Upper lobe of left lung (tissue), 6 donors: ENCODE data around the gene DHX9. TPM values are rescaled to one million over a fixed set of nuclear protein-coding genes. Genes with fewer than 3 reads are reported as not detected.

Experiments used
- ATAC-seq, 2 donors: fragments of 200-7000 bp; cut with Tn5 transposase; one replicate each; pipeline ENCODE4 v1.9.1; 2022; ENCODE audit warnings: mild to moderate bottlenecking in 2 of 2, moderate library complexity in 2 of 2; ENCODE audit not compliant: low FRiP score in 2 of 2
- DNase-seq, 2 donors: peaks; one replicate each; pipeline ENCODE4 v3.0.0-alpha.2; 2019 to 2020
- H3K27ac ChIP-seq, 4 donors: fragments of 200-600 bp; sonication (generic); one replicate each; pipeline ENCODE4 v1.5.1; 2016 to 2019
- H3K27me3 ChIP-seq, 4 donors: fragments of 200-600 bp; sonication (generic); one replicate each; pipeline ENCODE4 v1.5.1; 2017 to 2019
- H3K36me3 ChIP-seq, 4 donors: fragments of 200-600 bp; sonication (generic); one replicate each; pipeline ENCODE4 v1.5.1; 2016 to 2019
- H3K4me1 ChIP-seq, 4 donors: fragments of 200-600 bp; sonication (generic); one replicate each; pipeline ENCODE4 v1.5.1; 2018 to 2019
- H3K4me3 ChIP-seq, 4 donors: fragments of 200-600 bp; sonication (generic); one replicate each; pipeline ENCODE4 v1.5.1; 2017 to 2019; ENCODE audit warnings: mild to moderate bottlenecking in 2 of 4, moderate library complexity in 1 of 4
- H3K9me3 ChIP-seq, 4 donors: fragments of 200-600 bp; sonication (generic); one replicate each; pipeline ENCODE4 v1.5.1; 2018 to 2019
- CTCF ChIP-seq, 6 experiments: fragments of 450-650 bp in 4 of 6; fragments of 200-600 bp in 2 of 6; sonication (generic) in 2 of 6; IDR thresholded peaks; one replicate each; pipeline ENCODE4 v1.5.1; 2016 to 2019; ENCODE audit warnings: antibody characterized with exemption in 6 of 6
- EP300 ChIP-seq, 4 donors: sonication (generic); formaldehyde crosslinking; IDR thresholded peaks; one replicate each; pipeline ENCODE4 v1.5.1; 2017; ENCODE audit warnings: antibody characterized with exemption in 4 of 4, control low read depth in 2 of 4
- POLR2A ChIP-seq, 4 donors: fragments of 450-650 bp; IDR thresholded peaks; one replicate each; pipeline ENCODE4 v1.5.1; 2016 to 2017; ENCODE audit warnings: antibody characterized with exemption in 4 of 4, mild to moderate bottlenecking in 2 of 4
- POLR2AphosphoS5 ChIP-seq, 2 donors: sonication (generic); formaldehyde crosslinking; IDR thresholded peaks; one replicate each; pipeline ENCODE4 v1.5.1; 2017; ENCODE audit warnings: antibody characterized with exemption in 2 of 2
- WGBS, 2 donors: methylation state at CpG; one replicate each; pipeline ENCODE4 v1.1.5; 2017 to 2018; 5-methylcytosine and 5-hydroxymethylcytosine counted together
- total RNA-seq, 6 donors: library from RNA; depleted of rRNA in 4 of 6; stranded (reverse); fragments of >200 nt in 4 of 6; gene quantifications; one replicate each; pipeline versions ENCODE4 v1.1.0 to v1.2.1, GENCODE V29; 2016 to 2021
- donor health status: DM: no; HTN: no; CAD: no; lungs with moderate emphysema.
- donor health status: DM: no; HTN: yes; CAD: no; lungs with severe emphysema.

The DHX9 gene
- total RNA-seq: 100 to 1,000 TPM in 2 of 6 donors, 10 to 100 TPM in 4; 53.4 to 134 (median 91.7) TPM

GRCh38 chr1:182839209-182840066, at the start of gene DHX9:
DHX9 (plus strand) TSS chr1:182839347; CDS start chr1:182842567, 3,220 bp downstream.
- Histone ChIP-seq H3K27me3 (no peaks in the 10 kb centered on the region), H3K9me3 (no peaks in the 10 kb centered on the region), H3K4me3 (peak within 1 kb of the TSS; percentile 63 to 94 (median 82)), H3K36me3 (peaks cover 0 to 16% (median 8%) of the 10 kb centered on the region in 4 donors), H3K4me1 (peaks cover 30 to 38% (median 33%) of the 10 kb centered on the region in 4 donors), H3K27ac (peak within 1 kb of the TSS; percentile 93 to 95 (median 94))
- TF ChIP-seq POLR2A (IDR thresholded peaks at IDR 0.05) (peak in 3 of 4 donors; percentile 57 to 96 (median 95)), EP300 (IDR thresholded peaks at IDR 0.05) (no peak), POLR2AphosphoS5 (IDR thresholded peaks at IDR 0.05) (peak; percentile 96 to 99), CTCF (IDR thresholded peaks at IDR 0.05) (peak in 4 of 6 experiments; percentile 8 to 68 (median 56))
- DNase-seq (peak; percentile 93 to 100), ATAC-seq (peak; percentile 96 to 97)
- WGBS, 2 donors: 0 to 1% methylated on average over 39 to 62 of the region's 92 CpGs

GRCh38 chr1:182791281-182792179, 47.6 kb upstream of the DHX9 start:
- TF ChIP-seq POLR2A (IDR thresholded peaks at IDR 0.05) (no peak), CTCF (IDR thresholded peaks at IDR 0.05) (no peak), EP300 (IDR thresholded peaks at IDR 0.05) (no peak), POLR2AphosphoS5 (IDR thresholded peaks at IDR 0.05) (no peak)
- WGBS, 2 donors: 89 to 93% methylated on average over 8 of the region's 8 CpGs
- Histone ChIP-seq H3K36me3 (peaks cover 0 to 7% (median 0%) of the 10 kb centered on the region in 4 donors), H3K27me3 (no peaks in the 10 kb centered on the region), H3K4me3 (peak overlapping the region in 2 of 4 donors; percentile 6 to 13), H3K27ac (peak overlapping the region in 1 of 4 donors; percentile 44), H3K9me3 (no peaks in the 10 kb centered on the region), H3K4me1 (peaks cover 9 to 28% (median 16%) of the 10 kb centered on the region in 4 donors)
- DNase-seq (no peak), ATAC-seq (no peak)

GRCh38 chr1:182794091-182794490, 45.1 kb upstream of the DHX9 start:
- 94 to 97% methylated on average over 2 of the region's 2 CpGs for WGBS, 2 donors
- TF ChIP-seq POLR2AphosphoS5 (IDR thresholded peaks at IDR 0.05) (no peak), CTCF (IDR thresholded peaks at IDR 0.05) (no peak), POLR2A (IDR thresholded peaks at IDR 0.05) (no peak), EP300 (IDR thresholded peaks at IDR 0.05) (no peak)
- H3K4me3 ChIP-seq: no peak overlapping the region
- H3K27ac ChIP-seq: peak overlapping the region; percentile 62 to 80 (median 67)
- H3K27me3 ChIP-seq: no peaks in the 10 kb centered on the region
- DNase-seq (no peak), ATAC-seq (no peak)
- peaks cover 2 to 21% (median 10%) of the 10 kb centered on the region in 4 donors for H3K4me1 ChIP-seq
- H3K36me3 ChIP-seq: peaks cover 0 to 7% (median 0%) of the 10 kb centered on the region in 4 donors
- no peaks in the 10 kb centered on the region for H3K9me3 ChIP-seq

GRCh38 chr1:182794676-182795201, 44.4 kb upstream of the DHX9 start:
- Histone ChIP-seq H3K27ac (peak overlapping the region; percentile 62 to 80 (median 67)), H3K9me3 (no peaks in the 10 kb centered on the region), H3K27me3 (no peaks in the 10 kb centered on the region), H3K4me1 (peaks cover 0 to 21% (median 8%) of the 10 kb centered on the region in 4 donors), H3K36me3 (peaks cover 0 to 7% (median 0%) of the 10 kb centered on the region in 4 donors), H3K4me3 (no peak overlapping the region)
- peak in 1 of 2 donors; percentile 64 for ATAC-seq
- 63 to 84% methylated on average over 2 to 3 of the region's 3 CpGs for WGBS, 2 donors
- DNase-seq: no peak
- TF ChIP-seq POLR2AphosphoS5 (IDR thresholded peaks at IDR 0.05): no peak
- TF ChIP-seq EP300 (IDR thresholded peaks at IDR 0.05): no peak
- TF ChIP-seq POLR2A (IDR thresholded peaks at IDR 0.05): no peak
- TF ChIP-seq CTCF (IDR thresholded peaks at IDR 0.05): no peak
